ENCODE data around the gene ARL2BP.

ARL2BP gene

GRCh38 chr16:57233944-57234706 lies 10.9 kb upstream of the ARL2BP start:
- H3K27ac ChIP-seq, result peak overlapping the region in 1 of 21 experiments; percentile 34
- no peak overlapping the region for H3K4me3 ChIP-seq

GRCh38 chr16:57234707-57235092 lies 10.4 kb upstream of the ARL2BP start:
- no peak overlapping the region for H3K27ac ChIP-seq
- H3K4me3 ChIP-seq, result no peak overlapping the region

GRCh38 chr16:57235128-57236021 lies 9.7 kb upstream of the ARL2BP start:
- H3K27ac ChIP-seq, result no peak overlapping the region
- no peak overlapping the region for H3K4me3 ChIP-seq

GRCh38 chr16:57236022-57236350 lies 9.1 kb upstream of the ARL2BP start:
- no peak overlapping the region for H3K27ac ChIP-seq
- H3K4me3 ChIP-seq, result no peak overlapping the region

- Histone ChIP-seq H3K27ac (no peak overlapping the region), H3K4me3 (no peak overlapping the region)
These were observed 6.4 kb upstream of the ARL2BP start for GRCh38 chr16:57238682-57239081.

- H3K27ac ChIP-seq, result no peak overlapping the region
- H3K4me3 ChIP-seq, result no peak overlapping the region
These were observed 6.0 kb upstream of the ARL2BP start for GRCh38 chr16:57239107-57239506.

GRCh38 chr16:57240851-57241250 lies 4.2 kb upstream of the ARL2BP start:
- no peak overlapping the region for H3K27ac ChIP-seq
- no peak overlapping the region for H3K4me3 ChIP-seq

GRCh38 chr16:57242650-57243049 lies 2.4 kb upstream of the ARL2BP start:
- Histone ChIP-seq H3K4me3 (no peak overlapping the region), H3K27ac (no peak overlapping the region)

GRCh38 chr16:57244463-57244766 lies 644 bp upstream of the ARL2BP start:
- H3K27ac ChIP-seq, result peak overlapping the region in 20 of 21 experiments; percentile 48 to 97 (median 90)
- H3K4me3 ChIP-seq, result peak overlapping the region; percentile 49 to 69 (median 66)

GRCh38 chr16:57245472-57246113 lies 534 bp downstream of the ARL2BP start:
- H3K27ac ChIP-seq, result peak overlapping the region; percentile 49 to 97 (median 90)
- peak overlapping the region; percentile 49 to 69 (median 66) for H3K4me3 ChIP-seq

GRCh38 chr16:57251352-57251751 lies 6.3 kb downstream of the ARL2BP start:
- no peak overlapping the region for H3K4me3 ChIP-seq
- no peak overlapping the region for H3K27ac ChIP-seq

GRCh38 chr16:57252148-57252721 lies 7.2 kb downstream of the ARL2BP start:
- H3K27ac ChIP-seq, result no peak overlapping the region
- H3K4me3 ChIP-seq, result no peak overlapping the region

- Histone ChIP-seq H3K4me3 (no peak overlapping the region), H3K27ac (no peak overlapping the region)
These were observed 8.4 kb downstream of the ARL2BP start for GRCh38 chr16:57253466-57253865.

- no peak overlapping the region for H3K4me3 ChIP-seq
- H3K27ac ChIP-seq, result peak overlapping the region in 6 of 21 experiments; percentile 7 to 54 (median 26)
These were observed 10.8 kb downstream of the ARL2BP start for GRCh38 chr16:57255686-57256415.

GRCh38 chr16:57256601-57257395 lies 11.7 kb downstream of the ARL2BP start:
- peak overlapping the region in 4 of 21 experiments; percentile 9 to 54 (median 38) for H3K27ac ChIP-seq
- H3K4me3 ChIP-seq, result no peak overlapping the region

- H3K4me3 ChIP-seq, result no peak overlapping the region
- no peak overlapping the region for H3K27ac ChIP-seq
These were observed 12.5 kb downstream of the ARL2BP start for GRCh38 chr16:57257455-57258070.

GRCh38 chr16:57258226-57258909 lies 13.3 kb downstream of the ARL2BP start:
- no peak overlapping the region for H3K4me3 ChIP-seq
- H3K27ac ChIP-seq, result no peak overlapping the region

Measured in skin epidermis (tissue), 12 donors.